Sciatic nerve (tissue), 2 donors: Measurements from ENCODE around the gene MAFG. TPM values are rescaled to one million over a fixed set of nuclear protein-coding genes. Genes with fewer than 3 reads are reported as not detected.
"Not testable (repeated sequence)": the region's sequence is repeated elsewhere in the genome, so short reads cannot be mapped to it uniquely, and the experiment has no call there.

Experiments
- ATAC-seq: fragments of 200-7000 bp; cut with Tn5 transposase; one replicate; pipeline ENCODE4 v1.9.1; 2020; ENCODE audit warnings: mild to moderate bottlenecking, moderate library complexity
- DNase-seq: peaks from one replicate; pipeline ENCODE4 v3.0.0-alpha.2; 2020; ENCODE audit warnings: low spot score
- intact Hi-C: fragments of 100-400 bp; cut with DNase I; formaldehyde crosslinking; loops from one replicate; pipeline ENCODE4 v1.14.2; 2022
- total RNA-seq: library from RNA; stranded (reverse); fragmentation: NEBNext Ultra II Directional; extraction: Animal tissue kit (Norgen Biotek cat#: 25700); gene quantifications from one replicate; pipeline ENCODE4 v1.2.1, GENCODE V29; 2021
- donor health status: DM: no; HTN: no; CAD: no.
- donor health status: DM: no; HTN: no; CAD: no.

The MAFG gene
- total RNA-seq, 1 donor from 2014 or later: 27.8 TPM

DNA sequence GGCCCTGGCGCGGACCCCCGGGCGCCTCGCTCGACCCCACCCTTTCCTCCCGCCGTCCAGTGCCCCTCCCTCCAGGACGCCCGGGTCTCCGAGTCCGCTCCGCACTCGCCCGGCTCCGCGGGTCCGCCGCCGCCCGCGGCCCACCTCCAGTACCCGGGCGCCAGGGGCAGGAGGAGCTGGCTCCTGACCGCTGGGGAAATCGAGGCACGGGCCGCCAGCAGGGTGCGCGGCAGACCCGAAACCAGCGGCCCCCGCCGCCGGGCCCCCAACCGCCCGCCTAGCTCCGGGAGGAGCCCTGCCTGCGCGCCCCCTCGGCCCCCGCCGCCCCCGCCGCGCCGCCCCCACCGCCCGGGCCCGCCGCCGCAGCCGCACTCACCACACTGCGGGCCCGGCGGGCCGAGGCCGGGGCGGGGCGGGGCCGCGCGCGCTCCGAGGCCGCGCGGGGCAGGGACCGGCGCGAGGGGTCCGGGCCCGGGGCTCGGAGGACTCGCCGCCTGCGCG, 333 bp downstream of the MAFG start:
- intact Hi-C loops: no loop called here
- ATAC-seq (no peak), DNase-seq (no peak)

GRCh38 chr17:81926451-81927151, 934 bp downstream of the MAFG start:
- ATAC-seq (peak; percentile 66), DNase-seq (peak; percentile 86)
- intact Hi-C loops: no loop called here

DNA sequence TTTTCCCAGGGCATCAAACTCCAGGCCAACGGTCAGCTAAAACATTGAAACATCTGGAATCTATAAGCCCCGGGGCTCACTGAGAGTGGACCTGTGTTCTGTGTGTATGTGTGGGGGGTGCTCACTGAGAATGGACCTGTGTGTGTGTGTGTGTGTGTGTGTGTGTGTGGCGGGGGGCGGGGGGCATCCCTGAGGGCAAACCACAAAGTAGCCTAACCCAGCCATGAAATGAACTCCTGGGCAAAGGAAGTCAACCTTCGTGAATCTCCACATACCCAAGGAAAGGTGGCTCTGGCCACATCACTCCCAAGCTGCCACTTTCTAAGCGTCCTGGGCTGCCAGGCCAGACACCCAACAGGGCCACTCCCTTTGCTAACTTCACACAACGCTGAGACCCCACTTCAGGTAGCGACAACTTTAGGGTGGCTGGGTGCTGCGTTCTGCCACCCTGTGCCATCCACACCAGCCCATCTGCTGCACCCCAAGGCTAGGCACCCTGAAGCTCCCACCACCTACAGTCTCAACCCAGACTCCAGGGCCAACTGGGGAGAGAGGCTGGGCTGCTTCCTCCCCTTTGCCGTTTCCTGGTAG, 1.6 kb downstream of the MAFG start:
- intact Hi-C loops: no loop called here
- DNase-seq (no peak), ATAC-seq (no peak)

DNA sequence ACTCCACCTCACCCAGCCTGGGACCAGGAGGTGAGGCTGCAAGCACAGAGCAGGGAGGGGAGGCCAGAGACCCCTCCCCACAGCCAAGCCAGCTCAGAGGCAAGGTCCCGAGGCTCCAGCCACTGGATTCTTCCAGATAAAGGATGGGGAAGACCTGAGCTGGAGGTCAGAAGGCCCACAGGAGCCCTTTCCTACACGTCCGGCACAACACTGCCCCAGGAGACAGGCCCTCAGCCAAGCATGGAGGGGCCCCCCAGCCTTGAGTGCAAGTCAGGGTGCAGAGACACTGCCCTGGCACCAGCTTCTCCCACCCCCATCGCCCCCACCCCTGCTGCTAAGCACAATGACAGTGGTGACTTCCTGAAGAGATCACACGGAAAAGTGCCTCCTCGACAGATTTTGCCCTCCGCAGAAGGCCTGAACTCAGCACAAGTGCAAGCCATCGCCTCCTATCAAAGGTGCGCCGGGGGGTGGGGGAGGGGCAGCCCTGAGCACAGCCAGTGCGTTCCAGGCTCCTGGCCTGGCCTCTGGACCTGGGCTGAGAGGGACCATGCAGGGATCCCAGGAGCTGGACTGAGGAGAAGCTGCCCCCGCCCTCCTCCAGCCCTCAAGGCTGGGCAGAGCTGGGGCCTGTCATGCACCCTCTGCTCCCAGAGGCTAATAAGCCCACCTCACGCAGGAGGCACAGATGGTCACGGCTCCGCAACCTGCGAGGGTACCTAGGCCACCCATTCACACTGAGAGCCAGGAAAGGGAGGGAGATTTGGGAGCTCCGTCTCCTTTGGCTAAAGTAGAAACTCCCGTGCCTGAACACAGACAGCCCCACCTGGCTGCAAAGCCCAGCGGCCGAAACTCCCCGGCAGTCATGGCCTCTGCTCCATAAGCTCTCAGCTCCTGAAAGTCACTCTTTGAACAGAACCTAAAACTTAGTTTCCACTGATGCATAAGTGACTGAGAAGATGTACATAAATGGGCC, 2.7 kb downstream of the MAFG start:
- intact Hi-C loops: no loop called here
- DNase-seq (no peak), ATAC-seq (no peak)

DNA sequence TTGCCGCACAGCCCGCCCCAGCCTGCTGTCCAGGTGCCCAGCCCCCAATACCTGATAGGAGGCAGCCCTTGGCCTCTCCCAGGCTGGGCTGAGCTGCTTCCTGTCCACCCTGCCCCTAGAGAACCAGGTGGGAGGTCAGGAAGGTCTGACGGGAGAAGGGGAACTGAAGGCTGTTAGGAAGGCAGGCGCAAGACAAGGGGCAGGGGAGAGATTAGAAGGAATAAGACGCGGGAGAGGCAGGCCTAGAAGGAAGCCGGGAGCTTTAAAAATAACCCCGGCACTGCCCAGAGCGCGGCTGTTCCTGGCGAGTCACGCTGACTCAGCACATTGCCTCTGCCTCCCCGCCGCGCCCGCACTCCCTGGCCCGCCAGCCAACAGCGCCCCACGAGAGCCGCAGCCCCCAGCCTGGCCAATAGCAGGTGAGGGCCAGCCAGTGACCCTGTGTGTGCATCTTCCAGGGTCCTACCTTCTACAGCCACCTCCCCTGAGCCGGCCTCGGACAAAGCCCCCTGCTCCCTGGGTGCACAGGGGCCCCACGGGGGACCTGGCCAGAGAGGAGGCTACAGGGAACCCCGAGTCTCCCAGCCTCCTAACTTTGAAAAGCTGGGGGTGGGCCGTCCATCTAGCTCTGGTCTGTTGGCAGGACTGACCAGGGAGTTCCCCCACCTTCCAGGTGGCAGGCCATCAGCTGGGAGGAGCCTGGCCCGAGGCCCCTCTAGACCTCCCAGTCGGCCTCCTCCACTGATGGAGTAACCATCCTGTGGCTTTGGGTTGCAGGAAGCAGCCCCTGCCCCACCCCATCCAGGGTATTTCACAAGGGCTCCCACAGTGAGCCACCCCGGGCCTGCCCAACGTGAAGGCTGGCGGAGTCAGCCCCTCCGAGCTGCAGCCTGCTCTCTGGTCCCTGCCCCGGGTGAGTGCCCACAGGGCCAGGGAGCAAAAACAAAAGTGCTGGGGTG, 4.0 kb downstream of the MAFG start:
- ATAC-seq: peak; percentile 48
- peak; percentile 85 for DNase-seq
- intact Hi-C loops: no loop called here

GRCh38 chr17:81922566-81923301, 4.8 kb downstream of the MAFG start:
- intact Hi-C loops: no loop called here
- ATAC-seq (no peak), DNase-seq (no peak)

- intact Hi-C loops: no loop called here
- DNase-seq (no peak), ATAC-seq (no peak)
These were observed 5.5 kb downstream of the MAFG start for GRCh38 chr17:81921996-81922565.

GRCh38 chr17:81921537-81921862, 6.0 kb downstream of the MAFG start:
- ATAC-seq (no peak), DNase-seq (no peak)
- intact Hi-C loops: no loop called here

DNA sequence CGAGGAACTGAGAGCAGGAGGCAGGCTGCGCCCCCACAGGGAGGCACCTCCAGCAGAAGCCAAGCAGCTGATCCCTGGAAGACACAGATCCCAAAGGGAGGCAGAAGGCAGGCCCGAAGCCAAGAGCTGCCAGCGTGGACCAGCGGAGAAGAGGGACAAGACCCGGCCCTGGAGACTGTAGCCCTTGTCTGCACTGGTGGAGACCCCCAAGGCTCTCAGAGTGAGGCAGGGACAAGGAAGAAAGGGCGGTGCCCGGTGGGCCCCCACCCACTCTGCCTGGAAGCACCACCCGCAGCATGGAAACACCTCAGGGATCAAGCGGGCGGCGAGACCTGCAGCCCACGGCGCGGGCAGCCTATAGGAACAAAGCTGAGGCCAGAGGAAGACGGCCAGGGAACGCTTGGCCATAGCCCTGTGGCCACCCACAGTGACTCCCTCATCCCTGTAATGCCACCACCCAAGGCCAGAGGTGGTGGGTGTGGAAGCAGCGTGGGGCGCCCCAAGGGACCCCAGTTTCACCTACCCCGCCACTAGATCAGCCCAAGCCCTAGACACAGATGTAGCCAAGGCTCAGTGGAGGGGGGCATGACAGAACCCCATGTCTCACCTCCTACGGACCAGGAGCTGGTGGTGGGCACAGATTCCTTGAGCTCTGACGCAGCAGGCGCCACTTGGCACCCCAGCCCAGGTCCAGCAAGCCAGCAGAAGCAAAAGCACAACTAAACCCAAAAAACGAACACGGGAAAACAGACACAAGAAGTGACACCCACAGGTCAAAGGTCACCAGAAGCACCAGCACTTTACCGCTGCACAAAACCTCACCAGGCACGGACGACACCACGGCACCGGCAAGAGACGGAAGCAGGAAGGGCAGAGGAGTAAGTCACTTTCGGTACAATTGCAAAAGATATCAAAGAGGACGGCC, 6.7 kb downstream of the MAFG start:
- intact Hi-C loops: no loop called here
- DNase-seq (no peak), ATAC-seq (no peak)

DNA sequence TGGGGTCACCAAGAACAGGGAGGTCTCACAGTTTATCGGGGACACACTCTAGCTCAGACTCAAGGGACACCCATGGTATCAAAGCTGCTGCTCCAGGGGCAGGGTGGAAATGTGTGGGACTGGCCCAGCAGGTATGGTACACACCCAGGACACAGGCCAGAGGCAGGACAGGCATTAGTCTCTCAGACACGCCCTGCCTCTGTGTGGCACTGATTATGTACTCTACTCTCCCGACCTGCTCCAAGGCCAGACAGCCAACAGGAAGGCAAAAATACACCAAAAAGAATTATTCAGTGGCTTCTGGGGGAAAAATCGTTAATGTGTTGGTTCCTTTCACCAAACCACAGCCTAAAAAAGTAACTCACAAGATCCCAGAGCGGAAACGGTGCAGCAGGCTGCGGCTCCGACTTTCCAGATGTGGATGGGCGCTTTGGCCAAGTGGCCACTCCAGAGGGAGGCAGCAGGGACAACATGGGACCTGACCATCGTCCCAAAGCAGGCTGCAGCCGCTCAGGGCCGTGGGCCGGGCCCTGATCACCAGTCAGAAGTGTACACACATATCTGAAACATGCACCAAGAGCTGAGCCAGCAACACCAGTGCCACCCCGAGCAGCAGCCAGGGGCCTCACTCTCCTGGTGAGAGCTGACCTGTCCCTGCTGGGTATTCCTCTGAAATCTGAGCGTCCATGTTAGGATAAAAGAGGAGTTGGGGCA, 8.5 kb downstream of the MAFG start:
- no peak for DNase-seq
- peak; percentile 1 for ATAC-seq
- intact Hi-C loops: no loop called here

GRCh38 chr17:81918333-81918669, 9.2 kb downstream of the MAFG start:
- intact Hi-C loops, DNase-seq: not testable (repeated sequence)
- ATAC-seq: peak; percentile 25

GRCh38 chr17:81917565-81918332, 9.8 kb downstream of the MAFG start, which contains the start of gene SIRT7:
Gene SIRT7, minus strand, starts transcription at chr17:81918176. Its CDS starts 45 bp downstream, at chr17:81918131.
- DNase-seq (peak; percentile 87), ATAC-seq (peak; percentile 78)
- intact Hi-C loops: no loop called here

- ATAC-seq (no peak), DNase-seq (no peak)
- intact Hi-C loops: no loop called here
These were observed 11.1 kb downstream of the MAFG start for GRCh38 chr17:81916234-81917001.

GRCh38 chr17:81915331-81915730, 12.2 kb downstream of the MAFG start:
- DNase-seq (no peak), ATAC-seq (no peak)
- intact Hi-C loops: no loop called here
